PC-9 (cell line): ENCODE data around the gene GIT1. TPM values are rescaled to one million over a fixed set of nuclear protein-coding genes. Genes with fewer than 3 reads are reported as not detected.

Experiments used
- BruUV-seq: library from RNA; stranded (reverse); fragments of 400-500 nt; replicated peaks from 2 replicates; lab custom pipeline; 2021; lab: Mats Ljungman, UMichigan
- CTCF ChIA-PET: fragments of 300-600 bp; sonication (Branson Sonifier 250); formaldehyde crosslinking; loops from one replicate; lab custom pipeline; 2022; ENCODE audit warnings: antibody characterized with exemption; lab: Charles Lee
- POLR2A ChIA-PET: fragments of 300-600 bp; sonication (Branson Sonifier 250); formaldehyde crosslinking; loops from one replicate; lab custom pipeline; 2022; ENCODE audit warnings: antibody characterized with exemption; ENCODE audit not compliant: unreplicated experiment; lab: Charles Lee
- DNase-seq, 2 experiments: peaks; one replicate each; pipeline versions ENCODE4 v3.0.0 to v3.0.0-alpha.2; 2015 to 2022; ENCODE audit warnings: mixed read lengths in 1 of 2
- H2AFZ ChIP-seq: fragments of 200-600 bp; sonication (generic); 2 replicates; pipeline ENCODE4 v1.8.1; 2017; ENCODE audit warnings: antibody characterized with exemption
- H3F3A ChIP-seq: fragments of 200-600 bp; sonication (generic); 2 replicates; pipeline ENCODE4 v1.8.1; 2017; ENCODE audit warnings: antibody characterized with exemption, mild to moderate bottlenecking, low read depth; ENCODE audit not compliant: insufficient read depth
- H3K27ac ChIP-seq: fragments of 200-600 bp; sonication (generic); 2 replicates; pipeline ENCODE4 v1.6.1; 2016; ENCODE audit warnings: mixed run types
- H3K27me3 ChIP-seq: fragments of 200-600 bp; sonication (generic); 2 replicates; pipeline ENCODE4 v1.6.1; 2016; ENCODE audit warnings: low read depth, mixed run types; ENCODE audit not compliant: insufficient read depth
- H3K36me3 ChIP-seq: fragments of 200-600 bp; sonication (generic); 2 replicates; pipeline ENCODE4 v1.6.1; 2016; ENCODE audit warnings: low read depth, mixed run types
- H3K4me1 ChIP-seq: fragments of 200-600 bp; sonication (generic); replicated peaks from 2 replicates; pipeline ENCODE4 v1.6.1; 2016; ENCODE audit warnings: mixed run types; ENCODE audit not compliant: insufficient read depth
- H3K4me2 ChIP-seq: fragments of 200-600 bp; sonication (generic); 2 replicates; pipeline ENCODE4 v1.6.1; 2017; ENCODE audit warnings: mixed run types
- H3K4me3 ChIP-seq: fragments of 200-600 bp; sonication (generic); 2 replicates; pipeline ENCODE4 v1.6.1; 2016; ENCODE audit warnings: mixed run types
- H3K79me2 ChIP-seq: fragments of 200-600 bp; sonication (generic); 2 replicates; pipeline ENCODE4 v1.6.1; 2017; ENCODE audit warnings: low read depth, mixed run types
- H3K9me2 ChIP-seq: fragments of 200-600 bp; sonication (generic); 2 replicates; pipeline ENCODE4 v1.8.1; 2017; ENCODE audit warnings: mild to moderate bottlenecking; ENCODE audit not compliant: insufficient read depth
- H3K9me3 ChIP-seq: fragments of 200-600 bp; sonication (generic); 2 replicates; pipeline ENCODE4 v1.8.1; 2016; ENCODE audit warnings: low read depth; ENCODE audit not compliant: insufficient read depth
- H4K20me1 ChIP-seq: fragments of 200-600 bp; sonication (generic); 2 replicates; pipeline ENCODE4 v1.8.1; 2017; ENCODE audit not compliant: insufficient read depth
- EZH2 ChIP-seq: fragments of 200-600 bp; sonication (generic); IDR thresholded peaks from 2 replicates; pipeline ENCODE4 v1.8.0; 2017; ENCODE audit warnings: antibody characterized with exemption, low read depth
- intact Hi-C: fragments of 100-400 bp; cut with micrococcal nuclease; formaldehyde crosslinking; loops from one replicate; pipeline ENCODE4 v1.10.0; 2022; ENCODE audit not compliant: unreplicated experiment
- total RNA-seq: library from RNA; stranded (reverse); gene quantifications from 2 replicates; pipeline ENCODE4 v1.2.3, GENCODE V29; 2021
- TF ChIP-seq, protein P1 (sequence below): fragments of 200-600 bp; sonication (generic); conservative IDR thresholded peaks from 2 replicates; pipeline ENCODE4 v1.6.1; 2017; ENCODE audit warnings: mixed run types, antibody characterized with exemption, mild to moderate bottlenecking, moderate library complexity

The GIT1 gene
- total RNA-seq, 1 experiment from 2014 or later = 84.8 TPM

DNA sequence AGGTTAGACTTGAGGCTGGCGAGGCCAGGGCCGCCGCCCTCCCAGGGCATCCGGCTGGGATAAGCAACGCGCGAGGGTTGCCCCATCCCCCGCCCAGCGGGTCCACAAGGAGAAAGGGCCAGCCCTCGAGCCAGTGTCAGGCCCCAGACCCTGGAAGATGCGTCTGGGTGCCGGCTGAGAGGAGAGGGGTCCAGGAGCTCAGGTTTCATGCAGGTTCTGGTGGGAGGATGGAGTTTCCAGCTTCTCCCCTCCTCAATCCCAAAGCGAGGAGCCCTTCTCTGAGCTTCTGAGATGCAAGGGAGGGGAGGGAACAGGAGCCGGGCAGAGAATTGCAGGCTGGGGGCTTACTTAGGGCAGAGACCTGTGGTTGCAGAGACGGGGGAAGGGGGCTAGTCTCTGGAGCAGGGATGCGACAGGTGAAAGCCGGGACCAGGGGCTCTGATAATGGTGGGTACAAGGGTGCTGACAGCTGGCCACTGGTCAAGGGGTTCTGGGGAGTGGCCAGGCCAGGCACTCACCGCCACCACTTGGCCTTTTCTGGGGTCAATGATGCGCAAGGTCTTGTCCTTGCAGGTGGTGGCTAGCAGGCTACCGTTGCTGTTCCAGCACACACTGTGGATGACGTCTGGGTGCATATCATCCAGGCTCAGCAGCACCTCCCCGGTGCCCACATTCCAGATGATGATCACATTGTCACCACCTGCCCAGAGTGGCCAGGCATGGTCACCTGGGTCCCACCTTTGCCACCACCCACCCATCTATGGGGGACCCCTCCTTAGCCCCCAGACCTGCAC lies 29.0 kb upstream of the GIT1 start:
- Histone ChIP-seq H3K4me2 (no peak overlapping the region), H4K20me1 (no peaks in the 10 kb centered on the region), H3K9me2 (no peaks in the 10 kb centered on the region), H3K4me3 (no peak overlapping the region), H2AFZ (no peak overlapping the region), H3K36me3 (no peaks in the 10 kb centered on the region), H3K27me3 (no peaks in the 10 kb centered on the region), H3K27ac (no peak overlapping the region), H3K4me1 (peaks cover 40% of the 10 kb centered on the region), H3K79me2 (no peaks in the 10 kb centered on the region), H3K9me3 (no peaks in the 10 kb centered on the region), H3F3A (peaks cover 7% of the 10 kb centered on the region; the same call in 1 of the 2 replicates)
- intact Hi-C loops = no loop called here
- DNase-seq = no peak
- POLR2A ChIA-PET = no interaction called here
- CTCF ChIA-PET = no interaction called here
- no TSS peak for BruUV-seq
- no peak for TF ChIP-seq EZH2
- TF ChIP-seq, protein P1, sequence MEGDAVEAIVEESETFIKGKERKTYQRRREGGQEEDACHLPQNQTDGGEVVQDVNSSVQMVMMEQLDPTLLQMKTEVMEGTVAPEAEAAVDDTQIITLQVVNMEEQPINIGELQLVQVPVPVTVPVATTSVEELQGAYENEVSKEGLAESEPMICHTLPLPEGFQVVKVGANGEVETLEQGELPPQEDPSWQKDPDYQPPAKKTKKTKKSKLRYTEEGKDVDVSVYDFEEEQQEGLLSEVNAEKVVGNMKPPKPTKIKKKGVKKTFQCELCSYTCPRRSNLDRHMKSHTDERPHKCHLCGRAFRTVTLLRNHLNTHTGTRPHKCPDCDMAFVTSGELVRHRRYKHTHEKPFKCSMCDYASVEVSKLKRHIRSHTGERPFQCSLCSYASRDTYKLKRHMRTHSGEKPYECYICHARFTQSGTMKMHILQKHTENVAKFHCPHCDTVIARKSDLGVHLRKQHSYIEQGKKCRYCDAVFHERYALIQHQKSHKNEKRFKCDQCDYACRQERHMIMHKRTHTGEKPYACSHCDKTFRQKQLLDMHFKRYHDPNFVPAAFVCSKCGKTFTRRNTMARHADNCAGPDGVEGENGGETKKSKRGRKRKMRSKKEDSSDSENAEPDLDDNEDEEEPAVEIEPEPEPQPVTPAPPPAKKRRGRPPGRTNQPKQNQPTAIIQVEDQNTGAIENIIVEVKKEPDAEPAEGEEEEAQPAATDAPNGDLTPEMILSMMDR = no peak

DNA sequence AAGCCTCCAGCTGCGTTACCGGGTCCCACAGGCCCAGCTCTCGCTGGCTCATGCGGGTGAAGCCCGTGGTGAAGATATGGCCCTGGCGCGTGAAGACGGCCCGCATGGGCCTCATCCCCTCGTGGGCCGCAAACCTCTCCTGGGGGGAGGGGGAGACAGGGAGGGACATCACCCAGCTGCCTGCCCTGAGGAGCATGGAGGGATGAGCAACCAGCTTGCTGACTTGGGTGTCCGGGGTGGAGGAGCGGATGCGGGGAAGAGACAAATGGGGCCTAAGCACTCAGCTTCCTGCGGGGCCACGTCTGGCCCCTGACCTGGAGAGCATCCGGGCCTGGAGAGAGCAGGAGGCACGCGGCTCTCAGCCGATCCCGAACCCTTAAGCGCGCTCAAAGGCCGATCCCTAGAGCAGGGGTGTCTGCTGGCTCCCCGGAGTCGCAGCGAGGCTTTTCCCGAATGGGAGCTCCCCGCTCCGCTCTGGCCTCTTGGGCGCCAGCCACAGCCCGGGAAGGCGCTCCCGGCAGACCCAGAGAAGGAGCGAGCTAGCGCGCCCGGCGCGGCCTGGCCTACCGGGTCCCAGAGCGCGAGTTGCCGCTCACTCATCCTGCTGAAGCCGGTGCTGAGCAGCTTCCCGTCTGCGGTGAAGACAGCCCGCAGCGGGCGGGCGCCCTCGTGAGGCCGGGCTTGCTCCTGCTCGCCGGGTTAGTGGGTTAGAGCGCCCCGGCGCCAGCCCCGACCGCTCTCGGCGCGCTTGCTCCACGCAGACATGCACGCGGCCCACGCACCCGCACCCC lies 28.2 kb upstream of the GIT1 start:
- ChIA-PET POLR2A (no interaction called here), CTCF (interaction anchor here (0.7 kb wide), 1 partner anchor 22 kb away, joined by 3 read pairs; no protein-coding TSS in a partner anchor)
- TF ChIP-seq, protein P1 = no peak
- TF ChIP-seq EZH2 = no peak
- Histone ChIP-seq H2AFZ (no peak overlapping the region), H3K4me3 (no peak overlapping the region), H3K9me2 (no peaks in the 10 kb centered on the region), H3K36me3 (no peaks in the 10 kb centered on the region), H3K9me3 (no peaks in the 10 kb centered on the region), H3K27ac (no peak overlapping the region), H4K20me1 (no peaks in the 10 kb centered on the region), H3F3A (no peaks in the 10 kb centered on the region; the same call in 1 of the 2 replicates), H3K4me1 (peaks cover 33% of the 10 kb centered on the region), H3K4me2 (no peak overlapping the region), H3K27me3 (no peaks in the 10 kb centered on the region), H3K79me2 (no peaks in the 10 kb centered on the region)
- BruUV-seq = no TSS peak
- intact Hi-C loops = no loop called here
- no peak for DNase-seq

DNA sequence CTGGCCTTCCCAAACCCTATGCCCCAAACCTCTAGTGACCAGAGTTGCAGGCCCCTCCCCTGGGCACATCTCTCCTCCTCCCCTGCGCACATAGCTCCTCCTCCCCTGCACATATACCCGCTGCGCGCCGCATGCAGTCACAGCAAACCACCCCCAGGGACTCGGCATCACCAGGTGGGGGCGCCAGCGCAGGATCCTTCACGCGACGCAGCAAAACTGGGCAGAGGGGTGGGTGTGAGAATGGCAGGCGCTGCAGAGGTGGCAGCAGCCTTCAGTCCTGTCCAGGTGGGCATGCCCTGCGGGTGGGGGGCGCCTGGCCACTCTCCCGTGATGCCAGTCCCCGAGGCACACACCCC lies 27.7 kb upstream of the GIT1 start:
- no peaks in the 10 kb centered on the region for H4K20me1 ChIP-seq
- H3K4me1 ChIP-seq = peaks cover 31% of the 10 kb centered on the region
- TF ChIP-seq EZH2 = no peak
- TF ChIP-seq, protein P1 = no peak; the same call in 1 of the 2 replicates
- no peaks in the 10 kb centered on the region for H3K27me3 ChIP-seq
- no TSS peak for BruUV-seq
- no peak overlapping the region for H3K4me3 ChIP-seq
- H3F3A ChIP-seq = no peaks in the 10 kb centered on the region; the same call in 1 of the 2 replicates
- no peaks in the 10 kb centered on the region for H3K79me2 ChIP-seq
- no peak overlapping the region for H2AFZ ChIP-seq
- H3K4me2 ChIP-seq = no peak overlapping the region
- CTCF ChIA-PET = interaction anchor here (0.7 kb wide), 1 partner anchor 22 kb away, joined by 3 read pairs; no protein-coding TSS in a partner anchor
- DNase-seq = no peak
- H3K9me3 ChIP-seq = no peaks in the 10 kb centered on the region
- POLR2A ChIA-PET = no interaction called here
- no peaks in the 10 kb centered on the region for H3K36me3 ChIP-seq
- H3K9me2 ChIP-seq = no peaks in the 10 kb centered on the region
- no peak overlapping the region for H3K27ac ChIP-seq
- intact Hi-C loops = no loop called here
